ENCODE data around the gene GDF3.

DNA sequence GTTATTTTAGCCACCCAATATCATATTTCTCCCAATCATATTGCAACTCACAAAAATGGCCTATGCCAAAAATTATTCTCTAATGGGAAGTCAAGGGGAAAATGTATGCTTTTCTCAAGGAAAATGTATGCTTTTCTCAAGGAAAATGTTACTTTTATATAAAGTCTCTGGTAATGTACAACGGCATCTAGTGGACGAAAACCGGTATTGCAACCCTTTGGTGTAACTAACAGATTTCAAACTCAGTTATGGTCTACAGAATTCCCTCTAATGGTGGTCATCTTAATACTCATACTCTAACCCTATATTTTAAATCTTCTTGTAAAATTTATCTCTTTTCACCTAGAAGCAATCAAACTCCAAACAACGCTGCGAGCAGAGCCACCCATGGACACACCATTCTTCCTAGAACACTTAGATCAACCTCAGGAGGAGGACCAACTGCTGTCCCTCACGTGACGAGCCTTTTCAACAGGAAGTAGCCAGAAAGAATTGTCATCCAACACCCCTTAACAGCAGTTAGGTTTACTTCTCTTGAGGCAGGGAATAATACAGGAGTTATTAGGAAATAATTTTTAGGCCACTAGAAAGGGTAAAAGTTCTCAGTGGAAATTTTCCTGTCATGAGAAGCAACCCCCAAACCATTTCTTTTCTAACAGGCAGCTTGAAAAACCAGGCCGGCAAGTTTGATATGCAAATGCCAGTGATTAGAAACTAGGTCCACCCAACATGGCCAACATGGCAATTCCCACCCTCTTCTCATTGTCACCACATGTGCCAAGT, 50.0 kb downstream of the GDF3 start:
- TF ChIP-seq POLR2A (IDR thresholded peaks at IDR 0.05): no peak
- TF ChIP-seq, protein P1, sequence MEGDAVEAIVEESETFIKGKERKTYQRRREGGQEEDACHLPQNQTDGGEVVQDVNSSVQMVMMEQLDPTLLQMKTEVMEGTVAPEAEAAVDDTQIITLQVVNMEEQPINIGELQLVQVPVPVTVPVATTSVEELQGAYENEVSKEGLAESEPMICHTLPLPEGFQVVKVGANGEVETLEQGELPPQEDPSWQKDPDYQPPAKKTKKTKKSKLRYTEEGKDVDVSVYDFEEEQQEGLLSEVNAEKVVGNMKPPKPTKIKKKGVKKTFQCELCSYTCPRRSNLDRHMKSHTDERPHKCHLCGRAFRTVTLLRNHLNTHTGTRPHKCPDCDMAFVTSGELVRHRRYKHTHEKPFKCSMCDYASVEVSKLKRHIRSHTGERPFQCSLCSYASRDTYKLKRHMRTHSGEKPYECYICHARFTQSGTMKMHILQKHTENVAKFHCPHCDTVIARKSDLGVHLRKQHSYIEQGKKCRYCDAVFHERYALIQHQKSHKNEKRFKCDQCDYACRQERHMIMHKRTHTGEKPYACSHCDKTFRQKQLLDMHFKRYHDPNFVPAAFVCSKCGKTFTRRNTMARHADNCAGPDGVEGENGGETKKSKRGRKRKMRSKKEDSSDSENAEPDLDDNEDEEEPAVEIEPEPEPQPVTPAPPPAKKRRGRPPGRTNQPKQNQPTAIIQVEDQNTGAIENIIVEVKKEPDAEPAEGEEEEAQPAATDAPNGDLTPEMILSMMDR (IDR thresholded peaks at IDR 0.05): peak; percentile 51 to 69 (median 53)

All from uterus (tissue), 2 donors.